ENCODE data around the gene NFILZ.

The NFILZ gene

DNA sequence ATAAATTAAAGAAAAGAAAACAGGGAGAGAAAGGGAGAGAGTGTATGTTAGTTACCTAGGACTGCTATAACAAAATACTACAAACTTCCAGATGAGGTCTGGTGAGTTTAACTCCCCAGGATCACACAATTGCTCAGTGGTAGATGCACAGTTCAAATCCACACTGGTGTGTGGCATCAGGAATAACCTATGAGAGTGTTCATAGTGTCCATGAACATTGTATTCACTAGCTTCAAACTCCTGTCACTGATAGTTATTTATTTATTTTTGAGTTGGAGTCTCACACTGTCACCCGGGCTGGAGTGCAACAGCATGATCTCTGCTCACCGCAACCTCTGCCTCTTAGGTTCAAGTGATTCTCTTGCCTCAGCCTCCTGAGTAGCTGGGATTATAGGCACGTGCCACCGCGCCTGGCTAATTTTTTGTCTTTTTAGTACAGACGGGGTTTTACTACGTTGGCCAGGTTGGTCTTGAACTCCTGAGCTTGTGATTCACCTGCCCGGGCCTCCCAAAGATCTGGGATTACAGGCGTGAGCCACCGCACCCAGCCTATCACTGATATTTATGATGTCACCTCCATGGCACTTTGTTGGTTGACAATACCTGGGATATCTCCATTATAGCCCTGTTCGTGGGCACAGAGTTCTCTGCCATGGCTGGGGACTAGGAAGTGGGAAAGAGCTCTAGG is at the start of gene NFILZ:
TSS of gene NFILZ (plus strand) at position 638 of the 688 bp plus-strand sequence. CDS start 46,133 bp downstream, outside the sequence.
- DNase-seq (ENCODE audit: low read depth): no peak

DNA sequence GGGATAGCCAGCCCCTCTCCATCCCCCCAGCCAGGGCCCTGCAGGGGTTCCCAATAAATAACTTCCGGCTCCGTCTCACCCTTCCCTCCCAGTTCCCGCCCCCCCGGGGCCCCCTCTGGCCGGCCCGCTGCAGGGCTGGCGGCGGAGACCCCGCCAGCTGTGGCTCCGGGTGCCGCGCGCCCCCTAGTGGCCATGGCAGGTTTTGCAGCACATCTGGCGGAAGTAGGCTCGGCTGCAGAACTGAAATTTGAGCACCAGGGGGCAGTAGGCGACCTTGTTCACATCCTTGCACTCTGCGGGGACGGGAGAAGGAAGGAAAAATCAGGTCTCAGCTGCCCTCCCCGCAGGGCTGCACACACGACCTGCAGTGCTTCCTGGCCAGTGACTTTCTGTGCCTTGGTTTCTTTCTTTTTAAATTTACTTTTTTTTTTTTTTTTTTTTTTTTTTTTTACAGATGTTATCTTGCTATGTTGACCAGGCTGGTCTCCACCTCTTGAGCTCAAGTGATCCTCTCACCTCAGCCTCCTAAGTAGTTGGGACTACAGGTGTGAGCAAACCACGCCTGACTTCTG is 49.6 kb upstream of the NFILZ start:
- peak; percentile 79 for DNase-seq (ENCODE audit: low read depth)

- no peak for DNase-seq (ENCODE audit: low read depth)
Measured at GRCh38 chr19:8584965-8585893, 45.2 kb upstream of the NFILZ start.

DNA sequence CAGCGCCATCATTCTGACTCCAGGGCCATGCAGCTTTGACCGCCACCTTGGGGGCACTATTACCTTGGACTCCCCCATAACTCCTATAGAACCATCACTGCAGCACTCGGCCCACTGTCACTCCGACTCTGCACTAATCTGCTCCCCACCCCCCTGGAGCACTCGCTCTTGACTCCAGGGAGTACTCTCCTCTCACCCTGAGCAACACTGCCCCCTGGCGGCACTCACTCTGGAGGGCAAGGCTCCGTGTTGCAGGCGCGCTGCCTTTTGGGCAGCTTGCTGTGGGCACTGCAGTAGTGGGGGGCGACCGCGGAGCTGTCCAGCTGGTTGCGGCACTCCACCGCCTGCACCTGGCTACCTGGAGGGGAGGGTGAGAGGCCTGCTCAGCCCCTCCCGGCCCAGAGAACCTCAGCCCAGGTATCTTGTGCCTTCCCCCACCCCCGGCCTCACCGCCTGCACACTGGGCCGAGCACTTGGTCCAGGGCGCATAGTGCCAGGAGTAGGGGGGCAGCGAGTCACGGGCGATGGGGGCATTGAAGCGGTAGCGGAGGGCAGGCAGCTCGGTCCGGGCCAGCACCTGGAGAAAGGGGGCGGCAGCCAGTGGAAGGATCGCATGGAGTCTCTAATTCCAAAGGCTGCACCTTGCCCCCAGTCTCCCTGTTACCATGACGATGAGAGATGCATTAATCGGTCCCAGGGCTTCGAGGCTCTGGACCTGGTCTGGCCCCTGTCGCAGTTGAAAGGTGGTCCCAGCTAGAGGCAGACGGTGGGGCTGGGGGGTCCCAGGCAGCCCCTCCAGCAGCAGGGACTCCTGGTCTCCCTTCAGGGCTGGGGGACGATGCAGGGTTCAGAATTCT is 44.3 kb upstream of the NFILZ start:
- peak; percentile 64 for DNase-seq (ENCODE audit: low read depth)

GRCh38 chr19:8589177-8589714 is 41.2 kb upstream of the NFILZ start:
- DNase-seq (ENCODE audit: low read depth): no peak

GRCh38 chr19:8592231-8593009 is 38.0 kb upstream of the NFILZ start:
- DNase-seq (ENCODE audit: low read depth): peak; percentile 75

DNA sequence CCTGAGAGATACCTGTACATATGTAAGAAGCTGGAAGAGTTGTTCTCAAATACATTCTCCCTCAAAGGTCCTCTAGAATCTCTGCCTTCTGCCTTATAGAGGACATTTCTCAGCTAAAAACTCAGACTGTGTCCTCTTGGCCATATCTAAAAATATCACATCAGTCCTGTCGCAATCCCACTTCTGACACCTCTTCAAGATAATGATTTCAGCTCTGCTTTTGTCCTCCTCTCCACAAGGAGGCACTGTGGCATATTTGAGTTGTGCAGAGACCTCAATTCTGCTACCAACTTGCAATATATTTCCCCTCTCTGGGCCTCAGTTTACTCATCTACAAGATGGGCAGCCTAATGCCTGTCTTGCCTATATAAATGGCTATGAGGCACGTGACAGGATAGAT is 36.5 kb upstream of the NFILZ start:
- no peak for DNase-seq (ENCODE audit: low read depth)

GRCh38 chr19:8595651-8596050 is 34.8 kb upstream of the NFILZ start:
- no peak for DNase-seq (ENCODE audit: low read depth)

GRCh38 chr19:8596168-8596567 is 34.3 kb upstream of the NFILZ start:
- no peak for DNase-seq (ENCODE audit: low read depth)

- DNase-seq (ENCODE audit: low read depth): no peak
Measured at GRCh38 chr19:8600064-8600463, 30.4 kb upstream of the NFILZ start.

- DNase-seq (ENCODE audit: low read depth): no peak
Measured at GRCh38 chr19:8600816-8601215, 29.6 kb upstream of the NFILZ start.

- DNase-seq (ENCODE audit: low read depth): no peak
Measured at GRCh38 chr19:8601796-8602195, 28.6 kb upstream of the NFILZ start.

DNA sequence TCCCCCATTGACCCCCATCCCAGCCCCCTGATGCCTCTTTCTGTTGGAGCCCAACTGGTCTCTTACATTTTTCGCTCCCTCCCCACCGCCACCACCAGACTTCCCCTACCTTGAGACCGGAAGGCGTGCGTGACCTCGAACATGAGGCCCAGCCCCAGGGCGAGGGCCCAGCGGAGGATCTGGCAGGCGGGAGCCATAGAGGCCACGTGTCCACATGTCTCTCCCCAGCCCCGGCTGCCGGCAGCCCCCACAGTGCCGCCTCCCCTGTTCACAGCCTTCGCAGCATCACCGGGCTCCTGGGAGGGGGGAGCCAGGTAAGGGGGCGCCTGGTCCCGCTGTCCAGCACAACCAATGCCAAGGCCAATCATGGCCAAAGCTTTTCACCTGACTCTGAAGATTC is 24.9 kb upstream of the NFILZ start:
- DNase-seq (ENCODE audit: low read depth): no peak

DNA sequence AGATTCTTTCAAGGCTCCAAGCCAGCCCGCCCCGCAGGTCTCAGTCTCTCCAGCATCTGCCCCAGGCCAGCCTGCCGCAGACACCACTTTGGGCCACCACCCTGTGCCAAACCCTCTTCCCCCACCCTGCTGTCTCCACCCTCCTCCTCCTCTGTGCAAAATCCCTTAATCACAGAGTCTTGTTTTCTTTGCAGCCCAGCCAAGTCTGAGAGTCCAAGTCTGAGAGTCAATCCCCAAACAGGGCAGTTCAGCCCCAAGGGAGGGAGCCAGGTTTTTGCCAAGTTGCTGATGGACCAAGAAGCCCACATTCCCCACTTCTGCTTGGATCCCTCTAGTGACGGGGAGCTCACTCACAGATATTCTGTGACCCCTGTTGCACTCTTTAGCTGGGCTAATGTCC is 23.0 kb upstream of the NFILZ start:
- no peak for DNase-seq (ENCODE audit: low read depth)

GRCh38 chr19:8608941-8609278 is 21.5 kb upstream of the NFILZ start:
- no peak for DNase-seq (ENCODE audit: low read depth)

- peak; percentile 16 for DNase-seq (ENCODE audit: low read depth)
Measured at GRCh38 chr19:8609279-8610040, 21.0 kb upstream of the NFILZ start.

GRCh38 chr19:8610041-8610935 is 20.1 kb upstream of the NFILZ start, which contains the start of gene ADAMTS10:
TSS of gene ADAMTS10 (minus strand) at chr19:8610715. CDS start at chr19:8605710, 5,005 bp downstream.
- no peak for DNase-seq (ENCODE audit: low read depth)

- no peak for DNase-seq (ENCODE audit: low read depth)
Measured at GRCh38 chr19:8610936-8611300, 19.5 kb upstream of the NFILZ start.

DNA sequence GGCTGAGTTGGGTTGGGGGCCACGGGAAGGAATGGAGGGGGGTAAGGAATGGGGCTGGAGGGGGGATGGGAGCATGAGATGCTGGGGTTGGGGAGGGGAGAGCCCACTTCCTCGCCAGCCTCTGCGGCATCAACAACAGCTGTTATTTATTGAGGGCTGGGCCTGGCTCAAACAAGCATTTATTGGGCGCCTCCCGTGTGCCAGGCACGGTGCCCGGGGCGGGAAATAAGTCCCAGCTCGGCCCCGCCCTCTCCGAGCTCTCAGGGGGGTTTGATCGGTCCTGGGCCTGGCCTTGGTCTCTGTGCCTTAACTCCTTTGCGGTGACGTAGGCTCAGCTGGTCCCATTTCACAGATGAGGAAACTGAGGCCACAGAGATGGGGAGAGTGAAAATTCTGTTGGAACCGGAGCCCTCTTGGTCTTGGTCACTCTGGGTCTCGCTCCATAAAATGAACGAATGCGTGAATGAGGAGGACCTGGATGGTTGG is 19.0 kb upstream of the NFILZ start:
- DNase-seq (ENCODE audit: low read depth): no peak
